ENCODE results near the gene STUB1. TPM values are rescaled to one million over a fixed set of nuclear protein-coding genes. Genes with fewer than 3 reads are reported as not detected.

STUB1 gene
- total and polyA plus RNA-seq, 8 donors: 43.5 to 307 (median 156) TPM

- Histone ChIP-seq H3K27ac (peak overlapping the region in 2 of 5 donors; percentile 68 to 83), H3K4me1 (peaks cover 14 to 26% (median 19%) of the 10 kb centered on the region in 4 donors), H3K9me3 (no peaks in the 10 kb centered on the region), H3K36me3 (peaks cover 7 to 50% (median 41%) of the 10 kb centered on the region in 4 donors), H3K27me3 (no peaks in the 10 kb centered on the region), H3K4me3 (no peak overlapping the region)
- TF ChIP-seq, protein P1, sequence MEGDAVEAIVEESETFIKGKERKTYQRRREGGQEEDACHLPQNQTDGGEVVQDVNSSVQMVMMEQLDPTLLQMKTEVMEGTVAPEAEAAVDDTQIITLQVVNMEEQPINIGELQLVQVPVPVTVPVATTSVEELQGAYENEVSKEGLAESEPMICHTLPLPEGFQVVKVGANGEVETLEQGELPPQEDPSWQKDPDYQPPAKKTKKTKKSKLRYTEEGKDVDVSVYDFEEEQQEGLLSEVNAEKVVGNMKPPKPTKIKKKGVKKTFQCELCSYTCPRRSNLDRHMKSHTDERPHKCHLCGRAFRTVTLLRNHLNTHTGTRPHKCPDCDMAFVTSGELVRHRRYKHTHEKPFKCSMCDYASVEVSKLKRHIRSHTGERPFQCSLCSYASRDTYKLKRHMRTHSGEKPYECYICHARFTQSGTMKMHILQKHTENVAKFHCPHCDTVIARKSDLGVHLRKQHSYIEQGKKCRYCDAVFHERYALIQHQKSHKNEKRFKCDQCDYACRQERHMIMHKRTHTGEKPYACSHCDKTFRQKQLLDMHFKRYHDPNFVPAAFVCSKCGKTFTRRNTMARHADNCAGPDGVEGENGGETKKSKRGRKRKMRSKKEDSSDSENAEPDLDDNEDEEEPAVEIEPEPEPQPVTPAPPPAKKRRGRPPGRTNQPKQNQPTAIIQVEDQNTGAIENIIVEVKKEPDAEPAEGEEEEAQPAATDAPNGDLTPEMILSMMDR (IDR thresholded peaks at IDR 0.05): no peak
- TF ChIP-seq POLR2A (IDR thresholded peaks at IDR 0.05) (no peak), POLR2AphosphoS5 (IDR thresholded peaks at IDR 0.05) (no peak), EP300 (IDR thresholded peaks at IDR 0.05) (no peak)
- 80 to 92% (median 86%) methylated on average over 3 to 20 of the region's 20 CpGs for WGBS, 5 donors
- no peak for DNase-seq
- intact Hi-C loops (cut with DNase I; ENCODE audit: low total_unique reads): loop anchor here (10.0 kb wide), 1 partner anchor 85 kb away; no protein-coding TSS in a partner anchor
Observed at GRCh38 chr16:659618-660017, 20.6 kb upstream of the STUB1 start.

GRCh38 chr16:660132-660458 is 20.1 kb upstream of the STUB1 start:
- H3K9me3 ChIP-seq: no peaks in the 10 kb centered on the region
- peak overlapping the region; percentile 21 to 35 (median 26) for H3K4me3 ChIP-seq
- WGBS, 5 donors: 42 to 63% (median 56%) methylated on average over 4 to 6 of the region's 6 CpGs
- DNase-seq: no peak
- H3K36me3 ChIP-seq: peaks cover 6 to 45% (median 38%) of the 10 kb centered on the region in 4 donors
- intact Hi-C loops (cut with DNase I; ENCODE audit: low total_unique reads): no loop called here
- no peaks in the 10 kb centered on the region for H3K27me3 ChIP-seq
- H3K27ac ChIP-seq: peak overlapping the region; percentile 34 to 83 (median 73)
- TF ChIP-seq POLR2A (IDR thresholded peaks at IDR 0.05) (no peak), POLR2AphosphoS5 (IDR thresholded peaks at IDR 0.05) (no peak), EP300 (IDR thresholded peaks at IDR 0.05) (no peak)
- TF ChIP-seq, protein P1 (IDR thresholded peaks at IDR 0.05): no peak
- peaks cover 14 to 26% (median 19%) of the 10 kb centered on the region in 4 donors for H3K4me1 ChIP-seq

DNA sequence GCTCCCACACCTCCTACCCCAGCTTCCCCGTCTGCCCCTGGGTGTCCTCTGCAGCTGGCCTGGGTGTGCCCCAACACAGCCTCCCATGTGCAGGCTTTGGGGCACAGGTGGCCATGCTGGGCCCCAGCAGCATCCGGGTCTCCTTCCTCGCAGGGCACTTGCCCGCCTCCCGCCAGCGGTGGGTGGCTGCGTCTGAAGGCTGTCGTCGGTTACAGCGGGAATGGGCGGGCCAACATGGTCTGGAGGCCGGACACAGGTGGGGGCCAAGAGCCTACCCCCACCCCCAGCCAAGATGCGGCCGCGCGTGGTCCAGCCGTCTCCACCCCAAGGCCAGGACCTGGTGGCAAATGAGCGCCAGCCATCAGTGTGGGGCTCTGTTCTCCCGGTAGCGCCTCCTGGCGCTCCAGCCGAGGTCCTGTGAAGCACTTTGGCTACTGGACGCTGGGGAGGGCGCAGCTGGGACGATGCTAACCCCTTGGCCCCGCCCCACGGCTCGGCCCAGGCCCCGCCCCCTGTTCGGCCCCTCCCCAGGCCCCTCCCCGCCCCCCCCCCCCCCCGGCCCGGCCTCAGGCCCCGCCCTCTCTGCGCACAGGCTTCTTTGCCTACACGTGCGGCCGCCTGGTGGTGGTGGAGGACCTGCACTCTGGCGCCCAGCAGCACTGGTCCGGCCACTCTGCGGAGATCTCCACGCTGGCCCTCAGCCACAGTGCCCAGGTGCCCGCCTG is 19.6 kb upstream of the STUB1 start:
- H3K27me3 ChIP-seq: no peaks in the 10 kb centered on the region
- TF ChIP-seq EP300 (IDR thresholded peaks at IDR 0.05) (no peak), POLR2AphosphoS5 (IDR thresholded peaks at IDR 0.05) (peak in 2 of 3 donors; percentile 69 to 72), POLR2A (IDR thresholded peaks at IDR 0.05) (no peak)
- TF ChIP-seq, protein P1 (IDR thresholded peaks at IDR 0.05): peak in 6 of 7 experiments; percentile 23 to 71 (median 48)
- peak overlapping the region; percentile 34 to 83 (median 73) for H3K27ac ChIP-seq
- DNase-seq: peak; percentile 93 to 97
- H3K9me3 ChIP-seq: no peaks in the 10 kb centered on the region
- H3K4me3 ChIP-seq: peak overlapping the region; percentile 21 to 35 (median 26)
- H3K4me1 ChIP-seq: peaks cover 14 to 26% (median 19%) of the 10 kb centered on the region in 4 donors
- WGBS, 5 donors: 7 to 25% (median 13%) methylated on average over 19 to 40 of the region's 43 CpGs; no CpG with 5 or more reads in 1 of the 5 donors
- intact Hi-C loops (cut with DNase I; ENCODE audit: low total_unique reads): no loop called here
- H3K36me3 ChIP-seq: peaks cover under 1 to 40% (median 33%) of the 10 kb centered on the region in 4 donors

GRCh38 chr16:661184-661821 is 18.9 kb upstream of the STUB1 start:
- intact Hi-C loops (cut with DNase I; ENCODE audit: low total_unique reads): no loop called here
- H3K27me3 ChIP-seq: no peaks in the 10 kb centered on the region
- H3K27ac ChIP-seq: peak overlapping the region; percentile 11 to 80 (median 73)
- DNase-seq: no peak
- H3K4me1 ChIP-seq: peaks cover 14 to 26% (median 19%) of the 10 kb centered on the region in 4 donors
- no peak for TF ChIP-seq POLR2A (IDR thresholded peaks at IDR 0.05)
- TF ChIP-seq, protein P1 (IDR thresholded peaks at IDR 0.05): peak in 2 of 7 experiments; percentile 2 to 21
- H3K4me3 ChIP-seq: peak overlapping the region in 3 of 4 donors; percentile 1 to 22 (median 18)
- WGBS, 5 donors: 48 to 72% (median 53%) methylated on average over 14 to 35 of the region's 35 CpGs
- peaks cover 0 to 33% (median 27%) of the 10 kb centered on the region in 4 donors for H3K36me3 ChIP-seq
- H3K9me3 ChIP-seq: no peaks in the 10 kb centered on the region

Measured in stomach (tissue), 9 donors.